A549 treated with dexamethasone at 1 μM for 4 hours (cell line): Measurements from ENCODE around the gene SARM1. TPM values are rescaled to one million over a fixed set of nuclear protein-coding genes. Genes with fewer than 3 reads are reported as not detected.

Source experiments
- total RNA-seq: library from RNA; stranded (reverse); fragments of 200-300 nt; extraction: Qiagen RNA extraction; gene quantifications from 5 replicates; pipeline ENCODE4 v1.2.3, GENCODE V29; 2022

Gene SARM1
- total RNA-seq = 3.7 to 6.7 TPM (median 5.4 TPM) in 5 replicates

GRCh38 chr17:28371245-28372202 lies at the start of gene SARM1:
SARM1 (plus strand) TSS chr17:28371694; CDS start chr17:28372033, 339 bp downstream.

GRCh38 chr17:28335201-28335958 lies 36.1 kb upstream of the SARM1 start, which contains the start of the genes IFT20 and TNFAIP1:
IFT20 (minus strand) TSS chr17:28335472; CDS start chr17:28331985, 3,487 bp downstream.
TNFAIP1 (plus strand) TSS chr17:28335761; CDS start chr17:28339522, 3,761 bp downstream.

GRCh38 chr17:28357061-28357900 lies 14.2 kb upstream of the SARM1 start, which contains the start of gene POLDIP2:
POLDIP2 (minus strand) TSS chr17:28357527; CDS start chr17:28357448, 79 bp downstream.

GRCh38 chr17:28364665-28365363 lies 6.7 kb upstream of the SARM1 start, which contains the start of gene SEBOX:
SEBOX (minus strand) TSS chr17:28365199; CDS start chr17:28365151, 48 bp downstream.

GRCh38 chr17:28370035-28370743 lies 1.3 kb upstream of the SARM1 start, which contains the start of gene VTN:
VTN (minus strand) TSS chr17:28370307; CDS start chr17:28370203, 104 bp downstream.

GRCh38 chr17:28405632-28406472 lies 34.4 kb downstream of the SARM1 start, which contains the start of gene SLC46A1:
SLC46A1 (minus strand) TSS chr17:28406212; CDS start chr17:28406114, 98 bp downstream.

Other genes starting within 250 kb of the SARM1 start
- gene TMEM97, start 52.5 kb upstream of the SARM1 start, total RNA-seq = 44.9 to 56.4 TPM (median 51.5 TPM) in 5 replicates
- 45.8 to 50.6 TPM (median 47.7 TPM) in 5 replicates for gene IFT20, start 36.2 kb upstream of the SARM1 start, total RNA-seq
- gene TNFAIP1, start 35.9 kb upstream of the SARM1 start, total RNA-seq = 40.3 to 55.6 TPM (median 51.0 TPM) in 5 replicates
- 144 to 174 TPM (median 169 TPM) in 5 replicates for gene POLDIP2, start 14.2 kb upstream of the SARM1 start, total RNA-seq
- not detected in 5 replicates for gene SEBOX, start 6.5 kb upstream of the SARM1 start, total RNA-seq
- gene VTN, start 1.4 kb upstream of the SARM1 start, total RNA-seq = 15.3 to 21.2 TPM (median 19.1 TPM) in 5 replicates
- 14.3 to 19.8 TPM (median 19.4 TPM) in 5 replicates for gene SLC46A1, start 34.5 kb downstream of the SARM1 start, total RNA-seq
- gene SLC13A2, start 102.0 kb downstream of the SARM1 start, total RNA-seq = 0.07 to 0.20 TPM (median 0.12 TPM) in 5 replicates
- 0.02 to 0.03 TPM (median 0.02 TPM) in 3 of 5 replicates, not detected in the others for gene FOXN1, start 134.7 kb downstream of the SARM1 start, total RNA-seq
- gene UNC119, start 180.9 kb downstream of the SARM1 start, total RNA-seq = 21.9 to 31.8 TPM (median 29.0 TPM) in 5 replicates
- gene PIGS, start 199.8 kb downstream of the SARM1 start, total RNA-seq = 54.1 to 65.1 TPM (median 60.5 TPM) in 5 replicates
- 1.4 to 2.5 TPM (median 2.0 TPM) in 5 replicates for gene ALDOC, start 205.2 kb downstream of the SARM1 start, total RNA-seq
- gene SPAG5, start 227.3 kb downstream of the SARM1 start, total RNA-seq = 64.8 to 73.8 TPM (median 69.0 TPM) in 5 replicates
- gene RSKR, start 242.5 kb downstream of the SARM1 start, total RNA-seq = 1.8 to 5.6 TPM (median 4.3 TPM) in 5 replicates